ENCODE results near the gene ARHGEF38. TPM values are rescaled to one million over a fixed set of nuclear protein-coding genes. Genes with fewer than 3 reads are reported as not detected.

ARHGEF38 gene
- total RNA-seq, 2 donors from 2014 or later = 22.4 to 24.6 TPM

DNA sequence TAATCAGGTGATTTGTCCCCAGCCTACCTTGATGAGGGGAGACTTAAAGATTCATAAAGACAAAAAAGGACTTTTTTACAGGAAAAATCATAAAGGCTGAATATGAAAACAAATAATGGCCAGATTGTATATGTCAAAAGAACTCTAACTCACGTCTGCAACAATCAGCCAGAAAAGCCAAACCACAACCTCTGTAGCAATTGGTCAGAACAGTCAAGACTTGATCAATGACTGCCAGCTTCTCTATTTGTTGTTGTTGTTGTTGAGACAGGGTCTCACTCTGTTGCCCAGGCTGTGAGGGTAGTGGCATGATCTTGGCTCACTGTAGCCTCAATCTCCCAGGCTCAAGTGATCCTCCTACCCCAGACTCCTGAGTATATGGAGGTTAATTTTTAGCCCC lies 42.7 kb upstream of the ARHGEF38 start:
- no peak for ATAC-seq

DNA sequence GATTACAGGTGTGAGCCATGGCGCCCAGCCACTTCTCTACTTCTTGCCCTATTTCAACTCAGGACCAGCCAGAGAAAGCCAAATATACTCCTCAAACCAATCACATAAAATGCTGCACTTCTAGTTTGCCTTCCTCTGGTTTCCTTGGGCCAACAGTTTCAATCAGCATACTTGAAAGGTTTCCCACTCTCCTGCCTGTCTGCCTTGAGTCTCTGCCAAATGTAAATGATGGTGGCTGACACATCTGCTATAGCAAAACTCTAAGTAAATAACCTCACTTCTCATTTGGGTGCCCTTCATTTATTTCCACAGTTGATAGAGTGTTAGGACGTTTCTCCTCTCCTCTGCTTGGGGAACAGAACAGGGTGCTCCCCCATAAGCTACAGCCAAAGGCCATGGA lies 42.2 kb upstream of the ARHGEF38 start:
- intact Hi-C loops (cut with DNase I) = loop anchor here (10.0 kb wide), 1 partner anchor 205 kb away; no protein-coding TSS in a partner anchor
- H3K4me3 ChIP-seq = no peak overlapping the region
- H3K9me3 ChIP-seq = no peaks in the 10 kb centered on the region
- H3K36me3 ChIP-seq (replicated peaks in 1 of 2; ENCODE audit: insufficient read depth in 1 of 2, low read depth in 2 of 2) = no peaks in the 10 kb centered on the region
- no peaks in the 10 kb centered on the region for H3K27me3 ChIP-seq
- no peak for ATAC-seq
- DNase-seq = no peak
- 42 to 64% methylated on average over 2 of the region's 2 CpGs for WGBS, 2 donors
- no peak overlapping the region for H3K27ac ChIP-seq
- TF ChIP-seq POLR2A (IDR thresholded peaks at IDR 0.05) = no peak
- TF ChIP-seq, protein P1, sequence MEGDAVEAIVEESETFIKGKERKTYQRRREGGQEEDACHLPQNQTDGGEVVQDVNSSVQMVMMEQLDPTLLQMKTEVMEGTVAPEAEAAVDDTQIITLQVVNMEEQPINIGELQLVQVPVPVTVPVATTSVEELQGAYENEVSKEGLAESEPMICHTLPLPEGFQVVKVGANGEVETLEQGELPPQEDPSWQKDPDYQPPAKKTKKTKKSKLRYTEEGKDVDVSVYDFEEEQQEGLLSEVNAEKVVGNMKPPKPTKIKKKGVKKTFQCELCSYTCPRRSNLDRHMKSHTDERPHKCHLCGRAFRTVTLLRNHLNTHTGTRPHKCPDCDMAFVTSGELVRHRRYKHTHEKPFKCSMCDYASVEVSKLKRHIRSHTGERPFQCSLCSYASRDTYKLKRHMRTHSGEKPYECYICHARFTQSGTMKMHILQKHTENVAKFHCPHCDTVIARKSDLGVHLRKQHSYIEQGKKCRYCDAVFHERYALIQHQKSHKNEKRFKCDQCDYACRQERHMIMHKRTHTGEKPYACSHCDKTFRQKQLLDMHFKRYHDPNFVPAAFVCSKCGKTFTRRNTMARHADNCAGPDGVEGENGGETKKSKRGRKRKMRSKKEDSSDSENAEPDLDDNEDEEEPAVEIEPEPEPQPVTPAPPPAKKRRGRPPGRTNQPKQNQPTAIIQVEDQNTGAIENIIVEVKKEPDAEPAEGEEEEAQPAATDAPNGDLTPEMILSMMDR (IDR thresholded peaks at IDR 0.05) = no peak
- no peaks in the 10 kb centered on the region for H3K4me1 ChIP-seq

More for the DNA sequence above, 42.7 kb upstream of the ARHGEF38 start:
- H3K4me3 ChIP-seq = no peak overlapping the region
- intact Hi-C loops (cut with DNase I) = loop anchor here (10.0 kb wide), 1 partner anchor 205 kb away; no protein-coding TSS in a partner anchor
- no peak for DNase-seq
- H3K27me3 ChIP-seq = no peaks in the 10 kb centered on the region
- H3K9me3 ChIP-seq = no peaks in the 10 kb centered on the region
- H3K27ac ChIP-seq = no peak overlapping the region
- no peak for TF ChIP-seq POLR2A (IDR thresholded peaks at IDR 0.05)
- TF ChIP-seq, protein P1 (IDR thresholded peaks at IDR 0.05) = no peak
- H3K4me1 ChIP-seq = no peaks in the 10 kb centered on the region
- WGBS, 2 donors = 68 to 72% methylated on average over 1 of the region's 1 CpG
- no peaks in the 10 kb centered on the region for H3K36me3 ChIP-seq (replicated peaks in 1 of 2; ENCODE audit: insufficient read depth in 1 of 2, low read depth in 2 of 2)

DNA sequence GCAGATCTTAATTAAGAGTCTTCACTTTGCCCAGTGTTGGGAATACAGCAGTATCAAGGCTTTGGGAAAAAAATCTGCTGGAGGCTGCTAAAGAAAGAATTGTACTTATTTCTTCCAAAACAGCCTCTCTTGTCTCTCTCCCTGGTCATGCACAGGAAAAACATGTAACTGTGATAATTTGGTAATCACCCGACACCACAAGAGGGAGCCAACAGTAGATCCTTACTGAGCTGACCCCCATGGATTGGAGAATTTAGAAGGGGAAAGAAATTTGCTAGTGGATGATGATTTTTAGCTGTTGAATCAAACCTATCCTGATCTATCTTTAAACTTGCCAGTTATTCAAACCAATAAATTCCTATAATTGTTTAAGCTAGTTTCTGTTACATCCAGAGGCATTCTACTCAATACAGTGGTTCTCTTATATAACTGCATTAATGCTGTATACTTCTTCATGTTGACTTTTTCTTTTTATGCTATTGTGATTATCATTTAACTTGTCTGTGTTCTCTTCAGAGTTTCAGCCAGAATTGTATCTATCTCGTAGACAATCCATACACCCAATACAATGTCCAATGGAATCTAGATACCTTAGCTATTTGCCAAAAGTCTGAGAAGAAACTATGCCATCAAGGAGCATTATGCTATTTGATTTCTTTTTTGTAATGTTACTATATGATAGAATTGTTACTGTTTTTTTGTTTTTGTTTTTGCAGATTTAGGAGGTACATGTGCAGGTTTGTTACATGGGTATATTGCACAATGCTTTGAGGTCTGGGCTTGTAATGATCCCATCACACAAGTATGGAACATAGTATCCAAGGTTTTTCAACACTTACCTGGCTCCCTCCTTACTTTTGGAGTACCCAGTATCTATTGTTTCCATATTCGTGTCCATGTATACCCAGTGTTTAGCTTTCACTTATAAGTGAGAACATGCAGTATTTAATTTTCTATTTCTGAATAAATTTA lies 31.3 kb upstream of the ARHGEF38 start:
- H3K9me3 ChIP-seq = no peaks in the 10 kb centered on the region
- intact Hi-C loops (cut with DNase I) = no loop called here
- no peak for TF ChIP-seq POLR2A (IDR thresholded peaks at IDR 0.05)
- TF ChIP-seq, protein P1 (IDR thresholded peaks at IDR 0.05) = peak; percentile 42 to 83 (median 75)
- no peaks in the 10 kb centered on the region for H3K4me1 ChIP-seq
- H3K4me3 ChIP-seq = no peak overlapping the region
- 11 to 12% methylated on average over 3 of the region's 3 CpGs for WGBS, 2 donors
- H3K27ac ChIP-seq = no peak overlapping the region
- peak; percentile 51 to 70 (median 64) for DNase-seq
- H3K36me3 ChIP-seq (replicated peaks in 1 of 2; ENCODE audit: insufficient read depth in 1 of 2, low read depth in 2 of 2) = no peaks in the 10 kb centered on the region
- H3K27me3 ChIP-seq = no peaks in the 10 kb centered on the region
- peak; percentile 68 for ATAC-seq

DNA sequence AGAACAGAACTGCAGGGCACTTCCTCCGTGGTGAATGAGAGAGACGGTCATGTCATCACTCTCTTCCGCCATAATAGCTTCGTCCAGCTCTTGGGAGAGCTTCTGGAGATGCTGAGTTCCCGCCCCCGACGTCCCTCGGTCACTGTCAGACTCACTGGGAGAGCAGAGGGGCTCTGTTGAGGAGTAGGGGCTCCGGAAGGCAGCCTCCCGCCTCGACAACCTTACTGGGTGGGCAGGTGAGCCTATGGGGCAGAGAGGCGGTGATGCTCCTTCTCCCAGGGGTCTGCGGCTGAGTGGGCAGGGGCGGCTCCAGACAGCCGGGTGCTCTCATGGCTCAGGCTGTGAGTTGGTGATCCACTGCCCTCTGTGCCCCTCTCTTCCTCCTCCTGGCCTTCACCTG lies 25.8 kb upstream of the ARHGEF38 start:
- Histone ChIP-seq H3K4me1 (no peaks in the 10 kb centered on the region), H3K9me3 (no peaks in the 10 kb centered on the region), H3K27me3 (no peaks in the 10 kb centered on the region), H3K36me3 (replicated peaks in 1 of 2; ENCODE audit: insufficient read depth in 1 of 2, low read depth in 2 of 2) (no peaks in the 10 kb centered on the region), H3K27ac (no peak overlapping the region), H3K4me3 (no peak overlapping the region)
- WGBS, 2 donors = 95 to 98% methylated on average over 7 to 15 of the region's 15 CpGs
- TF ChIP-seq, protein P1 (IDR thresholded peaks at IDR 0.05) = no peak
- TF ChIP-seq POLR2A (IDR thresholded peaks at IDR 0.05) = no peak
- intact Hi-C loops (cut with DNase I) = no loop called here
- ATAC-seq = no peak
- DNase-seq = no peak

All from body of pancreas (tissue), 4 donors.